Neural progenitor cell (in vitro differentiated cells): ENCODE results near the gene AJUBA.

ENCODE experiments used
- EZH2 ChIP-seq: fragments of 200-600 bp; sonication (generic); IDR thresholded peaks from 2 replicates; pipeline ENCODE4 v1.6.1; 2017; ENCODE audit warnings: antibody characterized with exemption, mild to moderate bottlenecking, moderate library complexity
- TF ChIP-seq, protein P1 (sequence below): fragments of 200-600 bp; sonication (generic); IDR thresholded peaks from 2 replicates; pipeline ENCODE4 v1.5.1; 2017; ENCODE audit warnings: antibody characterized with exemption, mild to moderate bottlenecking

GRCh38 chr14:23024612-23025075 is 42.3 kb upstream of the AJUBA start:
- TF ChIP-seq, protein P1, sequence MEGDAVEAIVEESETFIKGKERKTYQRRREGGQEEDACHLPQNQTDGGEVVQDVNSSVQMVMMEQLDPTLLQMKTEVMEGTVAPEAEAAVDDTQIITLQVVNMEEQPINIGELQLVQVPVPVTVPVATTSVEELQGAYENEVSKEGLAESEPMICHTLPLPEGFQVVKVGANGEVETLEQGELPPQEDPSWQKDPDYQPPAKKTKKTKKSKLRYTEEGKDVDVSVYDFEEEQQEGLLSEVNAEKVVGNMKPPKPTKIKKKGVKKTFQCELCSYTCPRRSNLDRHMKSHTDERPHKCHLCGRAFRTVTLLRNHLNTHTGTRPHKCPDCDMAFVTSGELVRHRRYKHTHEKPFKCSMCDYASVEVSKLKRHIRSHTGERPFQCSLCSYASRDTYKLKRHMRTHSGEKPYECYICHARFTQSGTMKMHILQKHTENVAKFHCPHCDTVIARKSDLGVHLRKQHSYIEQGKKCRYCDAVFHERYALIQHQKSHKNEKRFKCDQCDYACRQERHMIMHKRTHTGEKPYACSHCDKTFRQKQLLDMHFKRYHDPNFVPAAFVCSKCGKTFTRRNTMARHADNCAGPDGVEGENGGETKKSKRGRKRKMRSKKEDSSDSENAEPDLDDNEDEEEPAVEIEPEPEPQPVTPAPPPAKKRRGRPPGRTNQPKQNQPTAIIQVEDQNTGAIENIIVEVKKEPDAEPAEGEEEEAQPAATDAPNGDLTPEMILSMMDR = no peak
- TF ChIP-seq EZH2 = no peak
